ENCODE results near the gene LRFN2.

- TF ChIP-seq CTCF (conservative IDR thresholded peaks at IDR 0.05 in 1 of 2, IDR thresholded peaks at IDR 0.05 in 1 of 2; ENCODE audit: extremely low read depth in 1 of 2, insufficient read depth in 1 of 2, low read depth in 1 of 2, low read length in 2 of 2) (no peak), EZH2 (IDR thresholded peaks at IDR 0.05; ENCODE audit: borderline replicate concordance, low read length) (no peak)
These were observed 57.2 kb downstream of the LRFN2 start for GRCh38 chr6:40529919-40530318.

All from mammary epithelial cell (primary cell).